Testis (tissue), 2 donors: ENCODE results near the gene ZFYVE28.

Experiments used
- CTCF ChIP-seq, 3 experiments: fragments of 450-650 bp in 2 of 3; fragments of 200-600 bp in 1 of 3; sonication (generic) in 1 of 3; IDR thresholded peaks; one replicate each; pipeline ENCODE4 v1.5.1; 2016 to 2019; ENCODE audit warnings: antibody characterized with exemption in 3 of 3, mild to moderate bottlenecking in 2 of 3, moderate library complexity in 1 of 3
- POLR2A ChIP-seq: fragments of 450-650 bp; IDR thresholded peaks from one replicate; pipeline ENCODE4 v1.6.1; 2017; ENCODE audit warnings: antibody characterized with exemption, mild to moderate bottlenecking, moderate library complexity

- TF ChIP-seq CTCF (IDR thresholded peaks at IDR 0.05) (no peak), POLR2A (no peak)
Observed at GRCh38 chr4:2295500-2295899, 122.9 kb downstream of the ZFYVE28 start.
